Ectodermal cell (in vitro differentiated cells): ENCODE results near the gene OR8U1.

Experiments used
- H3K27ac ChIP-seq: 2 replicates; pipeline ENCODE4 v1.7.0; 2013; ENCODE audit warnings: mild to moderate bottlenecking, low read depth, low read length; ENCODE audit not compliant: insufficient read depth, poor library complexity, severe bottlenecking
- H3K27me3 ChIP-seq: 2 replicates; pipeline ENCODE4 v1.7.0; 2013; ENCODE audit warnings: mild to moderate bottlenecking, low read length; ENCODE audit not compliant: insufficient read depth, control insufficient read depth, poor library complexity, severe bottlenecking
- H3K36me3 ChIP-seq: one replicate; pipeline ENCODE4 v1.7.0; 2013; ENCODE audit warnings: low read length; ENCODE audit not compliant: control insufficient read depth, insufficient read depth
- H3K4me1 ChIP-seq: one replicate; pipeline ENCODE4 v1.7.0; 2013; ENCODE audit warnings: low read length; ENCODE audit not compliant: control insufficient read depth, insufficient read depth
- H3K4me3 ChIP-seq: 2 replicates; pipeline ENCODE4 v1.7.0; 2013; ENCODE audit warnings: low read depth, low read length, control low read depth; ENCODE audit not compliant: insufficient read depth
- H3K9me3 ChIP-seq: 2 replicates; pipeline ENCODE4 v1.7.0; 2013; ENCODE audit warnings: mild to moderate bottlenecking, low read length, moderate library complexity; ENCODE audit not compliant: control insufficient read depth
- WGBS, 2 experiments: methylation state at CpG; one replicate each; pipeline ENCODE4 v1.1.7; 2013; ENCODE audit warnings: missing lambda C conversion rate in 2 of 2; 5-methylcytosine and 5-hydroxymethylcytosine counted together

OR8U1 gene

GRCh38 chr11:56404393-56404792, 29.0 kb downstream of the OR8U1 start:
- Histone ChIP-seq H3K9me3 (no peaks in the 10 kb centered on the region), H3K4me1 (no peaks in the 10 kb centered on the region), H3K27ac (no peak overlapping the region), H3K36me3 (no peaks in the 10 kb centered on the region), H3K27me3 (no peaks in the 10 kb centered on the region), H3K4me3 (no peak overlapping the region)
- 95 to 100% methylated on average over 2 of the region's 2 CpGs for WGBS, 2 experiments

GRCh38 chr11:56410801-56411200, 35.4 kb downstream of the OR8U1 start:
- Histone ChIP-seq H3K4me1 (no peaks in the 10 kb centered on the region), H3K27ac (no peak overlapping the region), H3K27me3 (no peaks in the 10 kb centered on the region), H3K9me3 (no peaks in the 10 kb centered on the region), H3K4me3 (no peak overlapping the region), H3K36me3 (no peaks in the 10 kb centered on the region)

DNA sequence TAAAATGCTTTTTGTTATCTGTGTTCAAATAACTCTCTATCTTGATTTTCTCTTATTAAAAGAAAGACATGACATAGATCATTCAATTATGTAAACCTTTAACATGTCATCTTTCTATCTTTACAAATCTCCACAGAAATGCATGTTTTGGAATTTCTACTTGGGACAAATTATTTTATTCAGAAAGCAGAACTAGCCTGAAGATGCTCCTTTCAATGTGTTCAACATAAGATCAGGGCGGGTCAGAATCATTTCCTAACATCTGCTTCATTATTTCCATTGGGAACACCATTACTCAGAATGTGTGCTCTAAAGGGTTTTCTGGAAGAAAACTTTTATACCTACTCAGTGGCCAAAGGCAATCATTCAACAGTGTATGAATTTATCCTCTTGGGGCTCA, 37.0 kb downstream of the OR8U1 start, which contains the start of gene OR5AL1:
OR5AL1 (plus strand) TSS at position 301 of the 400 bp plus-strand sequence.
- WGBS, 2 experiments, result 91 to 100% methylated on average over 1 of the region's 1 CpG
- Histone ChIP-seq H3K9me3 (no peaks in the 10 kb centered on the region), H3K4me3 (no peak within 1 kb of the TSS), H3K27me3 (no peaks in the 10 kb centered on the region), H3K4me1 (no peaks in the 10 kb centered on the region), H3K27ac (no peak within 1 kb of the TSS), H3K36me3 (no peaks in the 10 kb centered on the region)
